Measurements from ENCODE around the gene CCDC86.

Gene CCDC86

DNA sequence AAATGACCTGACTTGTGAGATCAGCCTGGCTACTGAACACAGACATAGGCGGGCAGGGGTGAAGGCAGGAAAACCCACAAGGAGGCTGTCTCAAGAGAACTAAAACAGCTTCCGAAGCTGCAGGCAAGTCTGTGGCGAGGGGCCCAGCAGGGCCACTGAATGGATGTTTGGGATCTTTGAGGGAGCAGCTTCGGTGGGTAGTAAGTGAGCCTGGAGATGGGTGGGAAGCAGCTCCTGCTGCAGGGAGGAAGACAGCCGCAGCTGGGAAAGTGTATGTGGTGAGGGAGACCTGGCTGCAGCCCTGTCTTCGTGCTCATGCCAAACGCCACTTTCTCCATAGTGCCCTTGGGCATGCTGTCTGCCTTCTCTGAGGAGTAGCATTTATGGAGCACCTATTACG lies 3.4 kb downstream of the CCDC86 start:
- DNase-seq (ENCODE audit: low spot score) = no peak
- in situ Hi-C loops (cut with MboI; ENCODE audit: low pct_unique_long_range_greater_than_20kb, low sequenced_read_pairs, unreplicated experiment) = loop anchor here (25.0 kb wide), 1 partner anchor 342 kb away; no protein-coding TSS in a partner anchor
- TF ChIP-seq, protein P1, sequence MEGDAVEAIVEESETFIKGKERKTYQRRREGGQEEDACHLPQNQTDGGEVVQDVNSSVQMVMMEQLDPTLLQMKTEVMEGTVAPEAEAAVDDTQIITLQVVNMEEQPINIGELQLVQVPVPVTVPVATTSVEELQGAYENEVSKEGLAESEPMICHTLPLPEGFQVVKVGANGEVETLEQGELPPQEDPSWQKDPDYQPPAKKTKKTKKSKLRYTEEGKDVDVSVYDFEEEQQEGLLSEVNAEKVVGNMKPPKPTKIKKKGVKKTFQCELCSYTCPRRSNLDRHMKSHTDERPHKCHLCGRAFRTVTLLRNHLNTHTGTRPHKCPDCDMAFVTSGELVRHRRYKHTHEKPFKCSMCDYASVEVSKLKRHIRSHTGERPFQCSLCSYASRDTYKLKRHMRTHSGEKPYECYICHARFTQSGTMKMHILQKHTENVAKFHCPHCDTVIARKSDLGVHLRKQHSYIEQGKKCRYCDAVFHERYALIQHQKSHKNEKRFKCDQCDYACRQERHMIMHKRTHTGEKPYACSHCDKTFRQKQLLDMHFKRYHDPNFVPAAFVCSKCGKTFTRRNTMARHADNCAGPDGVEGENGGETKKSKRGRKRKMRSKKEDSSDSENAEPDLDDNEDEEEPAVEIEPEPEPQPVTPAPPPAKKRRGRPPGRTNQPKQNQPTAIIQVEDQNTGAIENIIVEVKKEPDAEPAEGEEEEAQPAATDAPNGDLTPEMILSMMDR (IDR thresholded peaks at IDR 0.05; ENCODE audit: extremely low read depth, insufficient read depth, missing control alignments) = no peak

DNA sequence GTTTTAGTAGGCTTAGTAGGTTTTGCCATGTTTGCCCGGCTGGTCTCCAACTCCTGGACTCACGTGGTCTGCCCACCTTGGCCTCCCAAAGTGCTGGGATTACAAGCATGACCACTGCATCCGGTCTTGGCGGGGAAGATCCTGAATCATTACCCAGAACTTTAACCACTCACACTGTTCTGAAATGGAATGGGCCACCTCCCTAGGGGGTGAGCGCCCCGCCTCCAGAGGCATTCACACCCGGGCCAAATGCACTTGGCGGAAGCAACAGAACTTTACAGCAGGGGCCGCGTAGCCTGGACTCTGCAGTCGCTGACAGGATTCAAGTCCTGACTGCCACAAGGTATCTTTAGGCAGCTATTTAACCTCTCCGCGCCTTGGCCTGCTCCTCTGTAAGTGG lies 5.4 kb downstream of the CCDC86 start:
- in situ Hi-C loops (cut with MboI; ENCODE audit: low pct_unique_long_range_greater_than_20kb, low sequenced_read_pairs, unreplicated experiment) = loop anchor here (25.0 kb wide), 1 partner anchor 340 kb away; no protein-coding TSS in a partner anchor
- TF ChIP-seq, protein P1 (IDR thresholded peaks at IDR 0.05; ENCODE audit: extremely low read depth, insufficient read depth, missing control alignments) = no peak

DNA sequence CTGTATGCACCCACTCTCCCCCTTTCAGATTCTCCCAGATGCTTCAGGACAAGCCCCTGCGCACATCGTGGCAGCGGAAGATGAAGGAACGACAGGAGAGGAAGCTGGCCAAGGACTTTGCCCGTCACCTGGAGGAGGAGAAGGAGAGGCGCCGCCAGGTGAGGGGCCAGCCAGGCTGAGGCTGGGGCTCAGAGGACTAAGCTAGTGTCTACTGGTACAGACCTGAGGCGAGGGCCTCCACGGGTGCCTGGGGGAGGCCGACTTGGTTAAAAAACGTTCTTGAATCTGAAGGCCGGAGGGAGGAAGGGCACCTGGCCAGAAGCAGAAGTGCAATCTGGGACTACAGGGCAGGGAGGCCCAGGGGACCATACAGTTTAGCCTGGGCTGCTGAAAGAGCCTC lies 6.0 kb downstream of the CCDC86 start:
- in situ Hi-C loops (cut with MboI; ENCODE audit: low pct_unique_long_range_greater_than_20kb, low sequenced_read_pairs, unreplicated experiment) = loop anchor here (25.0 kb wide), 1 partner anchor 339 kb away; no protein-coding TSS in a partner anchor

More for the DNA sequence above, 5.4 kb downstream of the CCDC86 start:
- no peak for DNase-seq (ENCODE audit: low spot score)

DNA sequence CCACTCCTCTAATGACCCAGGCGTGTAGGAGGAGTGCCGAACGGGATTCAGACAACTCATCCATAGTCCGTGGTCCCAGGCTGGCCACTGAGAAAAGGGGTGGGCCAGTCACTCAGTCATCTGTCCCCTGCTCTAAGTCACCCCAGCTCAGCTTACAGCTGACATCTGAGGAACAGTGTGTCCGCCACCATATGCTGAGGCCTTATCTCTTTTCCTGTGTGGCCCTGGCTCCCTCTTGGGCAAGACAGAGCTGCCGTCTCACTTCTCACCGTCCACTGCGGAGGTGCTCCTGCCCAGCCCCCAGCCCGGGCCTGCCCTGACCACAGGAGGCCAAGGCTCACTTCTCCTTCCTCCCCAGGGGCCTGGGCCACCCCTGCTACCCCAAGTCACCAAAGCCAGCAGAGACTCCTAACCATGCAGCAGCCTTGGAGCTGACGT lies 6.8 kb downstream of the CCDC86 start:
- in situ Hi-C loops (cut with MboI; ENCODE audit: low pct_unique_long_range_greater_than_20kb, low sequenced_read_pairs, unreplicated experiment) = loop anchor here (25.0 kb wide), 1 partner anchor 339 kb away; no protein-coding TSS in a partner anchor
- TF ChIP-seq, protein P1 (IDR thresholded peaks at IDR 0.05; ENCODE audit: extremely low read depth, insufficient read depth, missing control alignments) = no peak
- no peak for DNase-seq (ENCODE audit: low spot score)

More for the DNA sequence above, 6.0 kb downstream of the CCDC86 start:
- no peak for DNase-seq (ENCODE audit: low spot score)
- TF ChIP-seq, protein P1 (IDR thresholded peaks at IDR 0.05; ENCODE audit: extremely low read depth, insufficient read depth, missing control alignments) = no peak

DNA sequence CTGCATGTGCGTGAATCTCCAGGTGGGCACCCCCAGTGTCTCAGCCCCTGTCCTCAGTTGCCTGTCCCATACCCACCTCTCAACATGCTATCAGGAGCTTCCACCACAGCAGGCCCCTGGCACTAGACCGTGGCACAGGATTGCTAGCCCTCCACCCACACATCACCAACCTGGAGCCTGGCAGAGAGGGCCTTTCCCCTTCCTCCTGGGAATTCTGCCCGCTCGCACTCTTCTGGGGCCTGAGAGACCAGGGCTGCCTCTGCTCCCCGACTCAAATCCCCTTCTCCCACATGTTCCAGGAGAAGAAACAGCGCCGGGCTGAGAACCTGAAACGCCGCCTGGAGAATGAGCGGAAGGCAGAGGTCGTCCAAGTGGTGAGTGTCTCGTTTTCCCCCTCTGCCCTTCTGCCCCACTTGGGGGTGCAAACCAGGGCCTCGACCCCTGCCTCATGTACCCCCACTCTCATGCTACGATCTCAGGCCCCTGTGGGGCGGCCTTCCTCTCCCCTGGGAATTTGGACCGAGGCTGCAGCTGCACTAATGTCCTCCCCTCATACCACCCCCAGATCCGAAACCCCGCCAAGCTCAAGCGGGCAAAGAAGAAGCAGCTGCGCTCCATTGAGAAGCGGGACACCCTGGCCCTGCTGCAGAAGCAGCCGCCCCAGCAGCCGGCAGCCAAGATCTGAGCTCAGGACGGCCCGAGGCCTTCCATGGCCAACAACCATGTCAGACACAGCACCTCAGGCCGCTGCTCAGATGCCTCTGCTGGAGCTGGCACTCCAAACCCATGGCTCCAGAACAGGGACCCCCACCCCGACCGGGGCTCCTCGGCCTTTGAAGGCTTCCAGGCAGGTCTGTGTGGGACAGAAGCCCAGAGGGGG lies 8.0 kb downstream of the CCDC86 start:
- in situ Hi-C loops (cut with MboI; ENCODE audit: low pct_unique_long_range_greater_than_20kb, low sequenced_read_pairs, unreplicated experiment) = loop anchor here (10.0 to 25.0 kb wide), 2 partner anchors 65 to 337 kb away; partner anchors contain the start of gene MS4A10
- TF ChIP-seq, protein P1 (IDR thresholded peaks at IDR 0.05; ENCODE audit: extremely low read depth, insufficient read depth, missing control alignments) = no peak
- no peak for DNase-seq (ENCODE audit: low spot score)

DNA sequence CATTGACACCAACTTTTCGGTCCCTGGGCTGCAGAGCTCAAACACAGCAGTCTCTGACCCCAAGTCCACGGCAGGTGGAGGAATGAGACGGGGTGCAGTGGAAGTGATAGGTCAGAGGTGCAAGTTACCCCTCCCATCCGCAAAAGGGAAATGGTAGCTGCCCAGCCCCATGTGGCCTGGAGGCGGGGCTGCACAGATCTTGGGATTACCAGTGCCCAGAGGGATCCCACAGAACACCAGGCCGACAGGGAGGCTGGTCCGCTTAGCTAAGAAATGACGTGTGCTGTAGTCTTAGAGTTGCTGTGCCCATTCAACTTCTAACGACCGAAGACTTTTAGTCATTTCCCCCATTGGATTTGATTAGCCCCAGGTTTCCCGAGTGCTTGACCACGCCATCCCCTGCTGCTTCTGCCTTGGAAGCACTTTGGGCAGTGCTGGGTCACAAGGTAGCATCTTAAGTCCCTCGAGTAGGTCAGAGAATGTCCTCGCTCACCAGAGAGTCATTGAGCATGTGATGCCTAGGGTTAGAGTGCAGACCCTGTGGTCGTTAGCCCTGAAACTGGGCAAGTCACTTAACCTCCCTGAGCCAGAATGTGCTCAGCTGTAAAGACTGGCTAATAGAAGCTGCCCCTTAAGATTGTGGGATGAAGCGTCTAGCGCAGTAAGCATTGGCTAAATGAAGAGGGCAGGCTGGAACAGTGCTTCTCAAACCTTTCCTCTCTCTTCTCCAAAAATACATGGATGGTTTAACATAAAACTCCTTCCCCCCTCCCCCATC lies 9.6 kb downstream of the CCDC86 start:
- in situ Hi-C loops (cut with MboI; ENCODE audit: low pct_unique_long_range_greater_than_20kb, low sequenced_read_pairs, unreplicated experiment) = loop anchor here (10.0 kb wide), 1 partner anchor 67 kb away; the partner anchor contains the start of gene MS4A10
- no peak for DNase-seq (ENCODE audit: low spot score)
- TF ChIP-seq, protein P1 (IDR thresholded peaks at IDR 0.05; ENCODE audit: extremely low read depth, insufficient read depth, missing control alignments) = no peak
